ENCODE results near the gene ADRA2C. TPM values are rescaled to one million over a fixed set of nuclear protein-coding genes. Genes with fewer than 3 reads are reported as not detected.

ADRA2C gene
- total and polyA plus RNA-seq, 2 of the 13 experiments (the other 11 are each of a cell fraction or from before 2014, with no cell fraction given) = 15.4 to 69.7 TPM

DNA sequence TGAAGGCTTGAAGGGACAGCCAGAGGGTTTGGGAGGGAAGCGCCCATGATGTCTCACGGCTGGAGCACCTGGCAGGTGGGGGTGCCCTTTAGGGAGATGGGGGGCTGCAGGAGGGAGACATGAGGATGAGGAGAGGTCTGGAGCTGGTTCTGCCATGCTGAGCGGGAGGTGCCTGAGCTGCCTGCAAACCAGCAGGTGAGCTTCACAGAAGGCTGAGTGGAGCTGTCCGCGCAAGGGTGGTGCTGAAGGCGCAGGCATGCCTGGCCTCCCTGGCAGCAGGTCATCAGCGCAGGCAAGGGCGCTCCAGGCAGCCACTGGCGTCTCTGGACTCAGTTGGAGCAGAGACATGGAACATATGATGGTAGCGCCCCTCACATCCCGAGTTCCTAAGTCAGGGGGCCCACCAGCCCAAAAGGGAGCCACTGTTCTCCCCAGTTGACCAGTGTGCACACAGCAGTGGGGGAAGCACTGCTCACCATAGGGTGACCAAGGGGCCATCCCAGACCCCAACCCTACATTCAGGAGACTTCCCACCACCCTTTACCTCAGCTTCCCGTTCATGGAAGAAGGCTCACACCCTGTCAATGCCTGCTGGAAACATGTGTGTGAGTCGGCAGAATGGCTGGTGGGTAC lies 25.8 kb downstream of the ADRA2C start (continued):
- TF ChIP-seq, protein P1, sequence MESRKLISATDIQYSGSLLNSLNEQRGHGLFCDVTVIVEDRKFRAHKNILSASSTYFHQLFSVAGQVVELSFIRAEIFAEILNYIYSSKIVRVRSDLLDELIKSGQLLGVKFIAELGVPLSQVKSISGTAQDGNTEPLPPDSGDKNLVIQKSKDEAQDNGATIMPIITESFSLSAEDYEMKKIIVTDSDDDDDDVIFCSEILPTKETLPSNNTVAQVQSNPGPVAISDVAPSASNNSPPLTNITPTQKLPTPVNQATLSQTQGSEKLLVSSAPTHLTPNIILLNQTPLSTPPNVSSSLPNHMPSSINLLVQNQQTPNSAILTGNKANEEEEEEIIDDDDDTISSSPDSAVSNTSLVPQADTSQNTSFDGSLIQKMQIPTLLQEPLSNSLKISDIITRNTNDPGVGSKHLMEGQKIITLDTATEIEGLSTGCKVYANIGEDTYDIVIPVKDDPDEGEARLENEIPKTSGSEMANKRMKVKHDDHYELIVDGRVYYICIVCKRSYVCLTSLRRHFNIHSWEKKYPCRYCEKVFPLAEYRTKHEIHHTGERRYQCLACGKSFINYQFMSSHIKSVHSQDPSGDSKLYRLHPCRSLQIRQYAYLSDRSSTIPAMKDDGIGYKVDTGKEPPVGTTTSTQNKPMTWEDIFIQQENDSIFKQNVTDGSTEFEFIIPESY (CRISPR knock-in tag; IDR thresholded peaks at IDR 0.05) = peak; percentile 34; the same call in 1 of the 2 replicates
- TF ChIP-seq RORA (CRISPR knock-in tag; IDR thresholded peaks at IDR 0.05) (no peak), ZSCAN12 (CRISPR knock-in tag; IDR thresholded peaks at IDR 0.05) (no peak), REPIN1 (CRISPR knock-in tag; IDR thresholded peaks at IDR 0.05; ENCODE audit: borderline replicate concordance, low read depth) (0 out of 2 replicates have a peak, but pooled peaks have one; percentile 80), KMT2A (CRISPR knock-in tag; IDR thresholded peaks at IDR 0.05) (peak; percentile 61; the same call in 1 of the 2 replicates), ZNF10 (CRISPR knock-in tag; IDR thresholded peaks at IDR 0.05; ENCODE audit: borderline replicate concordance, low read depth) (no peak), NFIB (CRISPR knock-in tag; IDR thresholded peaks at IDR 0.05; ENCODE audit: borderline replicate concordance) (no peak), ZNF772 (CRISPR knock-in tag; IDR thresholded peaks at IDR 0.05) (peak; percentile 92; the same call in 1 of the 2 replicates), ZNF333 (CRISPR knock-in tag; IDR thresholded peaks at IDR 0.05; ENCODE audit: borderline replicate concordance) (peak; percentile 42; the same call in 1 of the 2 replicates), HOXD1 (CRISPR knock-in tag; IDR thresholded peaks at IDR 0.05) (peak; percentile 87), ZNF879 (CRISPR knock-in tag; IDR thresholded peaks at IDR 0.05) (no peak; the same call in 1 of the 2 replicates), ZNF138 (CRISPR knock-in tag; IDR thresholded peaks at IDR 0.05; ENCODE audit: low read depth) (peak; percentile 73; the same call in 1 of the 2 replicates), EED (CRISPR knock-in tag; IDR thresholded peaks at IDR 0.05) (no peak; the same call in 1 of the 2 replicates), ZBTB7A (CRISPR knock-in tag; IDR thresholded peaks at IDR 0.05) (no peak)
- TF ChIP-seq, protein P2, sequence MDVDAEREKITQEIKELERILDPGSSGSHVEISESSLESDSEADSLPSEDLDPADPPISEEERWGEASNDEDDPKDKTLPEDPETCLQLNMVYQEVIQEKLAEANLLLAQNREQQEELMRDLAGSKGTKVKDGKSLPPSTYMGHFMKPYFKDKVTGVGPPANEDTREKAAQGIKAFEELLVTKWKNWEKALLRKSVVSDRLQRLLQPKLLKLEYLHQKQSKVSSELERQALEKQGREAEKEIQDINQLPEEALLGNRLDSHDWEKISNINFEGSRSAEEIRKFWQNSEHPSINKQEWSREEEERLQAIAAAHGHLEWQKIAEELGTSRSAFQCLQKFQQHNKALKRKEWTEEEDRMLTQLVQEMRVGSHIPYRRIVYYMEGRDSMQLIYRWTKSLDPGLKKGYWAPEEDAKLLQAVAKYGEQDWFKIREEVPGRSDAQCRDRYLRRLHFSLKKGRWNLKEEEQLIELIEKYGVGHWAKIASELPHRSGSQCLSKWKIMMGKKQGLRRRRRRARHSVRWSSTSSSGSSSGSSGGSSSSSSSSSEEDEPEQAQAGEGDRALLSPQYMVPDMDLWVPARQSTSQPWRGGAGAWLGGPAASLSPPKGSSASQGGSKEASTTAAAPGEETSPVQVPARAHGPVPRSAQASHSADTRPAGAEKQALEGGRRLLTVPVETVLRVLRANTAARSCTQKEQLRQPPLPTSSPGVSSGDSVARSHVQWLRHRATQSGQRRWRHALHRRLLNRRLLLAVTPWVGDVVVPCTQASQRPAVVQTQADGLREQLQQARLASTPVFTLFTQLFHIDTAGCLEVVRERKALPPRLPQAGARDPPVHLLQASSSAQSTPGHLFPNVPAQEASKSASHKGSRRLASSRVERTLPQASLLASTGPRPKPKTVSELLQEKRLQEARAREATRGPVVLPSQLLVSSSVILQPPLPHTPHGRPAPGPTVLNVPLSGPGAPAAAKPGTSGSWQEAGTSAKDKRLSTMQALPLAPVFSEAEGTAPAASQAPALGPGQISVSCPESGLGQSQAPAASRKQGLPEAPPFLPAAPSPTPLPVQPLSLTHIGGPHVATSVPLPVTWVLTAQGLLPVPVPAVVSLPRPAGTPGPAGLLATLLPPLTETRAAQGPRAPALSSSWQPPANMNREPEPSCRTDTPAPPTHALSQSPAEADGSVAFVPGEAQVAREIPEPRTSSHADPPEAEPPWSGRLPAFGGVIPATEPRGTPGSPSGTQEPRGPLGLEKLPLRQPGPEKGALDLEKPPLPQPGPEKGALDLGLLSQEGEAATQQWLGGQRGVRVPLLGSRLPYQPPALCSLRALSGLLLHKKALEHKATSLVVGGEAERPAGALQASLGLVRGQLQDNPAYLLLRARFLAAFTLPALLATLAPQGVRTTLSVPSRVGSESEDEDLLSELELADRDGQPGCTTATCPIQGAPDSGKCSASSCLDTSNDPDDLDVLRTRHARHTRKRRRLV (CRISPR knock-in tag; IDR thresholded peaks at IDR 0.05) = no peak; the same call in 1 of the 2 replicates
- TF ChIP-seq, protein P3, sequence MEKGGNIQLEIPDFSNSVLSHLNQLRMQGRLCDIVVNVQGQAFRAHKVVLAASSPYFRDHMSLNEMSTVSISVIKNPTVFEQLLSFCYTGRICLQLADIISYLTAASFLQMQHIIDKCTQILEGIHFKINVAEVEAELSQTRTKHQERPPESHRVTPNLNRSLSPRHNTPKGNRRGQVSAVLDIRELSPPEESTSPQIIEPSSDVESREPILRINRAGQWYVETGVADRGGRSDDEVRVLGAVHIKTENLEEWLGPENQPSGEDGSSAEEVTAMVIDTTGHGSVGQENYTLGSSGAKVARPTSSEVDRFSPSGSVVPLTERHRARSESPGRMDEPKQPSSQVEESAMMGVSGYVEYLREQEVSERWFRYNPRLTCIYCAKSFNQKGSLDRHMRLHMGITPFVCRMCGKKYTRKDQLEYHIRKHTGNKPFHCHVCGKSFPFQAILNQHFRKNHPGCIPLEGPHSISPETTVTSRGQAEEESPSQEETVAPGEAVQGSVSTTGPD (CRISPR knock-in tag; IDR thresholded peaks at IDR 0.05) = no peak
- TF ChIP-seq, protein P4, sequence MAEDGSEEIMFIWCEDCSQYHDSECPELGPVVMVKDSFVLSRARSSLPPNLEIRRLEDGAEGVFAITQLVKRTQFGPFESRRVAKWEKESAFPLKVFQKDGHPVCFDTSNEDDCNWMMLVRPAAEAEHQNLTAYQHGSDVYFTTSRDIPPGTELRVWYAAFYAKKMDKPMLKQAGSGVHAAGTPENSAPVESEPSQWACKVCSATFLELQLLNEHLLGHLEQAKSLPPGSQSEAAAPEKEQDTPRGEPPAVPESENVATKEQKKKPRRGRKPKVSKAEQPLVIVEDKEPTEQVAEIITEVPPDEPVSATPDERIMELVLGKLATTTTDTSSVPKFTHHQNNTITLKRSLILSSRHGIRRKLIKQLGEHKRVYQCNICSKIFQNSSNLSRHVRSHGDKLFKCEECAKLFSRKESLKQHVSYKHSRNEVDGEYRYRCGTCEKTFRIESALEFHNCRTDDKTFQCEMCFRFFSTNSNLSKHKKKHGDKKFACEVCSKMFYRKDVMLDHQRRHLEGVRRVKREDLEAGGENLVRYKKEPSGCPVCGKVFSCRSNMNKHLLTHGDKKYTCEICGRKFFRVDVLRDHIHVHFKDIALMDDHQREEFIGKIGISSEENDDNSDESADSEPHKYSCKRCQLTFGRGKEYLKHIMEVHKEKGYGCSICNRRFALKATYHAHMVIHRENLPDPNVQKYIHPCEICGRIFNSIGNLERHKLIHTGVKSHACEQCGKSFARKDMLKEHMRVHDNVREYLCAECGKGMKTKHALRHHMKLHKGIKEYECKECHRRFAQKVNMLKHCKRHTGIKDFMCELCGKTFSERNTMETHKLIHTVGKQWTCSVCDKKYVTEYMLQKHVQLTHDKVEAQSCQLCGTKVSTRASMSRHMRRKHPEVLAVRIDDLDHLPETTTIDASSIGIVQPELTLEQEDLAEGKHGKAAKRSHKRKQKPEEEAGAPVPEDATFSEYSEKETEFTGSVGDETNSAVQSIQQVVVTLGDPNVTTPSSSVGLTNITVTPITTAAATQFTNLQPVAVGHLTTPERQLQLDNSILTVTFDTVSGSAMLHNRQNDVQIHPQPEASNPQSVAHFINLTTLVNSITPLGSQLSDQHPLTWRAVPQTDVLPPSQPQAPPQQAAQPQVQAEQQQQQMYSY (CRISPR knock-in tag; IDR thresholded peaks at IDR 0.05) = no peak

Data from HepG2 (cell line).